Measurements from ENCODE around the gene AP2A1. TPM values are rescaled to one million over a fixed set of nuclear protein-coding genes. Genes with fewer than 3 reads are reported as not detected.
A peak's percentile ranks its signal among the peaks of the same experiment; 100 is the strongest.

Gene AP2A1
- total and polyA plus RNA-seq, 2 of the 13 experiments (the other 11 are each of a cell fraction or from before 2014, with no cell fraction given), result 22.7 to 39.7 TPM

GRCh38 chr19:49766007-49766929, 533 bp upstream of the AP2A1 start (continued):
- TF ChIP-seq HBP1 (CRISPR knock-in tag; IDR thresholded peaks at IDR 0.05; ENCODE audit: low read depth), result no peak
- TF ChIP-seq ZNF263 (CRISPR knock-in tag; IDR thresholded peaks at IDR 0.05), result 0 out of 2 replicates have a peak, but pooled peaks have one; percentile 31
- TF ChIP-seq CBFB (CRISPR knock-in tag; IDR thresholded peaks at IDR 0.05), result no peak; the same call in 1 of the 2 replicates
- TF ChIP-seq ELF1 (CRISPR knock-in tag; IDR thresholded peaks at IDR 0.05), result peak; percentile 77
- no peak for TF ChIP-seq HMG20A (CRISPR knock-in tag; IDR thresholded peaks at IDR 0.05; ENCODE audit: borderline replicate concordance)
- TF ChIP-seq, protein P1, sequence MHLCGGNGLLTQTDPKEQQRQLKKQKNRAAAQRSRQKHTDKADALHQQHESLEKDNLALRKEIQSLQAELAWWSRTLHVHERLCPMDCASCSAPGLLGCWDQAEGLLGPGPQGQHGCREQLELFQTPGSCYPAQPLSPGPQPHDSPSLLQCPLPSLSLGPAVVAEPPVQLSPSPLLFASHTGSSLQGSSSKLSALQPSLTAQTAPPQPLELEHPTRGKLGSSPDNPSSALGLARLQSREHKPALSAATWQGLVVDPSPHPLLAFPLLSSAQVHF (CRISPR knock-in tag; IDR thresholded peaks at IDR 0.05), result peak; percentile 19; the same call in 1 of the 2 replicates
- no peak for TF ChIP-seq ZNF512 (CRISPR knock-in tag; IDR thresholded peaks at IDR 0.05)
- peak; percentile 74; the same call in 1 of the 2 replicates for TF ChIP-seq YEATS2 (CRISPR knock-in tag; IDR thresholded peaks at IDR 0.05; ENCODE audit: borderline replicate concordance)
- no peak for TF ChIP-seq PITX1 (CRISPR knock-in tag; IDR thresholded peaks at IDR 0.05)
- TF ChIP-seq SYNCRIP (IDR thresholded peaks at IDR 0.05; ENCODE audit: insufficient read depth, low read depth, low read length), result no peak
- peak; percentile 40; the same call in 1 of the 2 replicates for TF ChIP-seq NCOR1 (IDR thresholded peaks at IDR 0.05; ENCODE audit: borderline replicate concordance, low read length)
- no peak for TF ChIP-seq NAIF1 (CRISPR knock-in tag; IDR thresholded peaks at IDR 0.05; ENCODE audit: borderline replicate concordance)
- no peak for TF ChIP-seq ZBTB21 (CRISPR knock-in tag; IDR thresholded peaks at IDR 0.05)
- no peak for TF ChIP-seq ELF3 (CRISPR knock-in tag; IDR thresholded peaks at IDR 0.05)
- no peak for TF ChIP-seq ZNF83 (CRISPR knock-in tag; IDR thresholded peaks at IDR 0.05; ENCODE audit: borderline replicate concordance)
- TF ChIP-seq NFYC (CRISPR knock-in tag; IDR thresholded peaks at IDR 0.05), result peak; percentile 97
- TF ChIP-seq REL (CRISPR knock-in tag; conservative IDR thresholded peaks at IDR 0.05), result no peak
- TF ChIP-seq RXRB (CRISPR knock-in tag; IDR thresholded peaks at IDR 0.05; ENCODE audit: borderline replicate concordance), result peak; percentile 10; the same call in 1 of the 2 replicates
- peak; percentile 74 for TF ChIP-seq MAZ (IDR thresholded peaks at IDR 0.05; ENCODE audit: borderline replicate concordance, low read depth, low read length)
- peak; percentile 88 for TF ChIP-seq MAZ (CRISPR knock-in tag; IDR thresholded peaks at IDR 0.05; ENCODE audit: low read depth)
- TF ChIP-seq ZNF547 (CRISPR knock-in tag; IDR thresholded peaks at IDR 0.05), result no peak
- 0 out of 2 replicates have a peak, but pooled peaks have one; percentile 8 for TF ChIP-seq SIN3B (IDR thresholded peaks at IDR 0.05; ENCODE audit: low read length)
- TF ChIP-seq ZC3H13 (CRISPR knock-in tag; IDR thresholded peaks at IDR 0.05), result no peak
- no peak for TF ChIP-seq ATF7 (IDR thresholded peaks at IDR 0.05)
- TF ChIP-seq ATF7 (CRISPR knock-in tag; IDR thresholded peaks at IDR 0.05), result no peak
- TF ChIP-seq CEBPB (IDR thresholded peaks at IDR 0.05; ENCODE audit: borderline replicate concordance, low read depth, low read length), result peak; percentile 42; the same call in 1 of the 2 replicates
- 0 out of 2 replicates have a peak, but pooled peaks have one; percentile 59 for TF ChIP-seq ZNF354B (CRISPR knock-in tag; IDR thresholded peaks at IDR 0.05)
- no peak for TF ChIP-seq STAT5B (CRISPR knock-in tag; IDR thresholded peaks at IDR 0.05)
